ENCODE measurements around the gene PLXNA1.

The PLXNA1 gene

GRCh38 chr3:126982471-126983175, at the start of gene PLXNA1:
Gene PLXNA1 (plus strand): TSS chr3:126983115. CDS start chr3:126988594, 5,479 bp downstream.
- DNase-seq = peak; percentile 39

GRCh38 chr3:126934031-126934531, 48.8 kb upstream of the PLXNA1 start:
- DNase-seq = no peak

GRCh38 chr3:126934991-126935390, 47.9 kb upstream of the PLXNA1 start:
- DNase-seq = no peak

- no peak for DNase-seq
Observed at GRCh38 chr3:126935756-126936509, 47.0 kb upstream of the PLXNA1 start.

- DNase-seq = no peak
Observed at GRCh38 chr3:126936853-126937425, 46.0 kb upstream of the PLXNA1 start.

- DNase-seq = no peak
Observed at GRCh38 chr3:126937533-126937932, 45.4 kb upstream of the PLXNA1 start.

GRCh38 chr3:126937973-126938372, 44.9 kb upstream of the PLXNA1 start:
- no peak for DNase-seq

- no peak for DNase-seq
Observed at GRCh38 chr3:126938520-126939337, 44.2 kb upstream of the PLXNA1 start.

GRCh38 chr3:126939338-126939718, 43.6 kb upstream of the PLXNA1 start:
- no peak for DNase-seq

- DNase-seq = no peak
Observed at GRCh38 chr3:126939733-126940132, 43.2 kb upstream of the PLXNA1 start.

GRCh38 chr3:126941721-126942270, 41.1 kb upstream of the PLXNA1 start:
- no peak for DNase-seq

GRCh38 chr3:126944089-126944965, 38.6 kb upstream of the PLXNA1 start:
- no peak for DNase-seq

- no peak for DNase-seq
Observed at GRCh38 chr3:126945171-126945721, 37.7 kb upstream of the PLXNA1 start.

- DNase-seq = no peak
Observed at GRCh38 chr3:126945891-126946290, 37.0 kb upstream of the PLXNA1 start.

GRCh38 chr3:126946405-126946804, 36.5 kb upstream of the PLXNA1 start:
- no peak for DNase-seq

- DNase-seq = no peak
Observed at GRCh38 chr3:126947429-126947828, 35.5 kb upstream of the PLXNA1 start.

GRCh38 chr3:126948980-126949535, 33.9 kb upstream of the PLXNA1 start:
- DNase-seq = no peak

GRCh38 chr3:126951561-126951960, 31.4 kb upstream of the PLXNA1 start:
- no peak for DNase-seq

GRCh38 chr3:126952261-126952982, 30.5 kb upstream of the PLXNA1 start:
- no peak for DNase-seq

GRCh38 chr3:126952983-126953660, 29.8 kb upstream of the PLXNA1 start:
- no peak for DNase-seq

All from amniotic stem cell (primary cell).